PC-3 (cell line): ENCODE measurements around the gene EFNB1. TPM values are rescaled to one million over a fixed set of nuclear protein-coding genes. Genes with fewer than 3 reads are reported as not detected.

ENCODE experiments used
- ATAC-seq: fragments of 200-7000 bp; cut with Tn5 transposase; 2 replicates; pipeline ENCODE4 v1.9.1; 2020; ENCODE audit warnings: mild to moderate bottlenecking, moderate library complexity
- BruUV-seq: library from RNA; stranded (reverse); fragments of 400-500 nt; replicated peaks from 2 replicates; lab custom pipeline; 2021; lab: Mats Ljungman, UMichigan
- CTCF ChIA-PET: fragments of 300-600 bp; sonication (Branson Sonifier 250); formaldehyde crosslinking; loops from one replicate; lab custom pipeline; 2022; ENCODE audit warnings: antibody characterized with exemption; lab: Charles Lee
- POLR2A ChIA-PET: fragments of 300-600 bp; sonication (Branson Sonifier 250); formaldehyde crosslinking; loops from one replicate; lab custom pipeline; 2022; ENCODE audit warnings: antibody characterized with exemption; ENCODE audit not compliant: unreplicated experiment; lab: Charles Lee
- DNase-seq: peaks from one replicate; pipeline ENCODE4 v3.0.0-alpha.2; 2015
- H2AFZ ChIP-seq: fragments of 300-600 bp; sonication (generic); 2 replicates; pipeline ENCODE4 v1.6.0; 2016; ENCODE audit warnings: antibody characterized with exemption, low read length
- H3F3A ChIP-seq: fragments of 300-600 bp; sonication (generic); one replicate; pipeline ENCODE4 v1.6.0; 2017; ENCODE audit warnings: antibody characterized with exemption, low read length, control low read depth, mild to moderate bottlenecking; ENCODE audit not compliant: unreplicated experiment
- H3K27ac ChIP-seq: fragments of 300-600 bp; sonication (generic); 2 replicates; pipeline ENCODE4 v1.5.1; 2016; ENCODE audit warnings: mild to moderate bottlenecking, low read length
- H3K27me3 ChIP-seq: fragments of 300-600 bp; sonication (generic); 2 replicates; pipeline ENCODE4 v1.6.1; 2016; ENCODE audit warnings: low read length, mixed read lengths
- H3K36me3 ChIP-seq: fragments of 300-600 bp; sonication (generic); 2 replicates; pipeline ENCODE4 v1.6.1; 2016; ENCODE audit warnings: low read depth, mixed run types, low read length, mixed read lengths
- H3K4me1 ChIP-seq: fragments of 300-600 bp; sonication (generic); 2 replicates; pipeline ENCODE4 v1.5.1; 2016; ENCODE audit warnings: low read length; ENCODE audit not compliant: insufficient read depth
- H3K4me2 ChIP-seq: fragments of 300-600 bp; sonication (generic); 2 replicates; pipeline ENCODE4 v1.6.0; 2016; ENCODE audit warnings: low read length
- H3K4me3 ChIP-seq: fragments of 300-600 bp; sonication (generic); 2 replicates; pipeline ENCODE4 v1.5.1; 2016; ENCODE audit warnings: mild to moderate bottlenecking, low read length, mixed read lengths
- H3K79me2 ChIP-seq: fragments of 300-600 bp; sonication (generic); 2 replicates; pipeline ENCODE4 v1.6.1; 2017; ENCODE audit warnings: low read length, mixed read lengths
- H3K9ac ChIP-seq: fragments of 300-600 bp; sonication (generic); 2 replicates; pipeline ENCODE4 v1.6.0; 2016; ENCODE audit warnings: mild to moderate bottlenecking, low read length
- H3K9me2 ChIP-seq: fragments of 300-600 bp; sonication (generic); replicated peaks from 2 replicates; pipeline ENCODE4 v1.6.1; 2016; ENCODE audit warnings: mixed run types, low read length, mixed read lengths
- H3K9me3 ChIP-seq: fragments of 300-600 bp; sonication (generic); 2 replicates; pipeline ENCODE4 v1.6.1; 2016; ENCODE audit warnings: low read length, mixed read lengths
- H4K20me1 ChIP-seq: fragments of 300-600 bp; sonication (generic); 2 replicates; pipeline ENCODE4 v1.6.1; 2016; ENCODE audit warnings: low read length, mixed read lengths
- EZH2 ChIP-seq: fragments of 300-600 bp; sonication (generic); IDR thresholded peaks from one replicate; pipeline ENCODE4 v1.6.1; 2017; ENCODE audit warnings: antibody characterized with exemption, mild to moderate bottlenecking, low read length; ENCODE audit not compliant: unreplicated experiment
- EZH2phosphoT487 ChIP-seq: fragments of 300-600 bp; sonication (generic); IDR thresholded peaks from 2 replicates; pipeline ENCODE4 v1.6.1; 2018; ENCODE audit warnings: mild to moderate bottlenecking, antibody characterized with exemption, low read length, borderline replicate concordance
- intact Hi-C: fragments of 100-400 bp; cut with micrococcal nuclease; formaldehyde crosslinking; loops from 2 replicates; pipeline ENCODE4 v1.9.0; 2023
- total RNA-seq: library from RNA; depleted of rRNA; stranded (reverse); fragments of >200 nt; gene quantifications from 2 replicates; pipeline ENCODE4 v1.2.3, GENCODE V29; 2014
- TF ChIP-seq, protein P1 (sequence below): fragments of 300-600 bp; sonication (generic); conservative IDR thresholded peaks from 2 replicates; pipeline ENCODE4 v1.5.1; 2017; ENCODE audit warnings: antibody characterized with exemption, low read depth, mild to moderate bottlenecking, low read length

The EFNB1 gene
- total RNA-seq, 1 experiment from 2014 or later = 102 TPM

- H3K4me1 ChIP-seq = no peaks in the 10 kb centered on the region
- POLR2A ChIA-PET = no interaction called here
- no peak overlapping the region for H3K27ac ChIP-seq
- no peaks in the 10 kb centered on the region for H4K20me1 ChIP-seq
- ATAC-seq = no peak
- CTCF ChIA-PET = no interaction called here
- TF ChIP-seq EZH2phosphoT487 (no peak), EZH2 (no peak)
- TF ChIP-seq, protein P1, sequence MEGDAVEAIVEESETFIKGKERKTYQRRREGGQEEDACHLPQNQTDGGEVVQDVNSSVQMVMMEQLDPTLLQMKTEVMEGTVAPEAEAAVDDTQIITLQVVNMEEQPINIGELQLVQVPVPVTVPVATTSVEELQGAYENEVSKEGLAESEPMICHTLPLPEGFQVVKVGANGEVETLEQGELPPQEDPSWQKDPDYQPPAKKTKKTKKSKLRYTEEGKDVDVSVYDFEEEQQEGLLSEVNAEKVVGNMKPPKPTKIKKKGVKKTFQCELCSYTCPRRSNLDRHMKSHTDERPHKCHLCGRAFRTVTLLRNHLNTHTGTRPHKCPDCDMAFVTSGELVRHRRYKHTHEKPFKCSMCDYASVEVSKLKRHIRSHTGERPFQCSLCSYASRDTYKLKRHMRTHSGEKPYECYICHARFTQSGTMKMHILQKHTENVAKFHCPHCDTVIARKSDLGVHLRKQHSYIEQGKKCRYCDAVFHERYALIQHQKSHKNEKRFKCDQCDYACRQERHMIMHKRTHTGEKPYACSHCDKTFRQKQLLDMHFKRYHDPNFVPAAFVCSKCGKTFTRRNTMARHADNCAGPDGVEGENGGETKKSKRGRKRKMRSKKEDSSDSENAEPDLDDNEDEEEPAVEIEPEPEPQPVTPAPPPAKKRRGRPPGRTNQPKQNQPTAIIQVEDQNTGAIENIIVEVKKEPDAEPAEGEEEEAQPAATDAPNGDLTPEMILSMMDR = no peak
- no peak overlapping the region for H2AFZ ChIP-seq
- H3K79me2 ChIP-seq = no peaks in the 10 kb centered on the region
- intact Hi-C loops = no loop called here
- no TSS peak for BruUV-seq
- H3K9ac ChIP-seq = no peak overlapping the region
- no peaks in the 10 kb centered on the region for H3F3A ChIP-seq
- no peak overlapping the region for H3K4me2 ChIP-seq
- no peaks in the 10 kb centered on the region for H3K36me3 ChIP-seq
- H3K9me2 ChIP-seq = no peaks in the 10 kb centered on the region
- H3K27me3 ChIP-seq = no peaks in the 10 kb centered on the region
- no peaks in the 10 kb centered on the region for H3K9me3 ChIP-seq
- no peak overlapping the region for H3K4me3 ChIP-seq
- DNase-seq = no peak
Measured at GRCh38 chrX:68870357-68870756, 41.5 kb downstream of the EFNB1 start.

GRCh38 chrX:68872171-68872570, 43.4 kb downstream of the EFNB1 start:
- no peak overlapping the region for H3K27ac ChIP-seq
- no peaks in the 10 kb centered on the region for H3K27me3 ChIP-seq
- H3K9ac ChIP-seq = no peak overlapping the region
- no peaks in the 10 kb centered on the region for H3K4me1 ChIP-seq
- no TSS peak for BruUV-seq
- no peak overlapping the region for H3K4me2 ChIP-seq
- ATAC-seq (no peak), DNase-seq (no peak)
- H3K79me2 ChIP-seq = no peaks in the 10 kb centered on the region
- H4K20me1 ChIP-seq = no peaks in the 10 kb centered on the region
- POLR2A ChIA-PET = no interaction called here
- intact Hi-C loops = no loop called here
- no peak for TF ChIP-seq EZH2
- TF ChIP-seq, protein P1 = no peak
- TF ChIP-seq EZH2phosphoT487 = no peak
- H3K36me3 ChIP-seq = no peaks in the 10 kb centered on the region
- H3K4me3 ChIP-seq = no peak overlapping the region
- H3K9me2 ChIP-seq = no peaks in the 10 kb centered on the region
- H3K9me3 ChIP-seq = no peaks in the 10 kb centered on the region
- CTCF ChIA-PET = no interaction called here
- H3F3A ChIP-seq = no peaks in the 10 kb centered on the region
- H2AFZ ChIP-seq = no peak overlapping the region

DNA sequence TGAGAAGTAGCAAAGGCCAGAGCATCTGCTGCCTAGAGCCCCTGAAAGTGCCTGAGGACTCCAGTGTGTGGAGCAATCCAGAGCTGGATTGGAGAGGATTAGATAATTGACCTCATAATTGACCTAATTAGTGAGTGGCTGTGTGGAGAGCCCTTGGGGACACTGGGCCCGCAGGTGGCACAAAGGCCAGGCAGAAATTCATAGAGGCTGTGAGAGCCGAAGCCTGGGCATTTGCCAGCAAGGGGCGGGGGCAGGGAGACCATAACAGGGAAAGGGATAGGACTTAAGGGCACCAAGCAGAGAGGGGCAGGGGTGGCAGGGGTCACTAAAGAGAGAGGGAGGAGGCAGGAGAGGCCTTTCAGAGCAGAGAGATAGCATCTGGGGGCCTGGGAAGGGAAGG, 45.3 kb downstream of the EFNB1 start:
- Histone ChIP-seq H3K4me1 (no peaks in the 10 kb centered on the region), H3K27ac (no peak overlapping the region), H3F3A (no peaks in the 10 kb centered on the region), H3K9ac (no peak overlapping the region), H4K20me1 (no peaks in the 10 kb centered on the region), H3K27me3 (no peaks in the 10 kb centered on the region), H3K4me2 (no peak overlapping the region), H3K4me3 (no peak overlapping the region), H3K9me3 (no peaks in the 10 kb centered on the region), H3K36me3 (no peaks in the 10 kb centered on the region), H3K79me2 (no peaks in the 10 kb centered on the region), H3K9me2 (no peaks in the 10 kb centered on the region), H2AFZ (no peak overlapping the region)
- DNase-seq = no peak
- BruUV-seq = no TSS peak
- CTCF ChIA-PET = no interaction called here
- ATAC-seq = no peak
- intact Hi-C loops = no loop called here
- POLR2A ChIA-PET = no interaction called here
- TF ChIP-seq EZH2phosphoT487 (no peak), EZH2 (no peak)
- TF ChIP-seq, protein P1 = no peak
